GM18505 (cell line): Measurements from ENCODE around the gene EPHA1.

Experiments used
- ATAC-seq: cut with Tn5 transposase; IDR thresholded peaks from one replicate; pipeline ENCODE4 v1.9.1; 2021; ENCODE audit not compliant: unreplicated experiment
- POLR2A ChIP-seq: IDR thresholded peaks from 4 replicates; pipeline ENCODE4 v1.6.1; 2011; ENCODE audit warnings: borderline replicate concordance; ENCODE audit not compliant: insufficient read depth, insufficient read length; ENCODE audit errors: extremely low read depth

The EPHA1 gene

DNA sequence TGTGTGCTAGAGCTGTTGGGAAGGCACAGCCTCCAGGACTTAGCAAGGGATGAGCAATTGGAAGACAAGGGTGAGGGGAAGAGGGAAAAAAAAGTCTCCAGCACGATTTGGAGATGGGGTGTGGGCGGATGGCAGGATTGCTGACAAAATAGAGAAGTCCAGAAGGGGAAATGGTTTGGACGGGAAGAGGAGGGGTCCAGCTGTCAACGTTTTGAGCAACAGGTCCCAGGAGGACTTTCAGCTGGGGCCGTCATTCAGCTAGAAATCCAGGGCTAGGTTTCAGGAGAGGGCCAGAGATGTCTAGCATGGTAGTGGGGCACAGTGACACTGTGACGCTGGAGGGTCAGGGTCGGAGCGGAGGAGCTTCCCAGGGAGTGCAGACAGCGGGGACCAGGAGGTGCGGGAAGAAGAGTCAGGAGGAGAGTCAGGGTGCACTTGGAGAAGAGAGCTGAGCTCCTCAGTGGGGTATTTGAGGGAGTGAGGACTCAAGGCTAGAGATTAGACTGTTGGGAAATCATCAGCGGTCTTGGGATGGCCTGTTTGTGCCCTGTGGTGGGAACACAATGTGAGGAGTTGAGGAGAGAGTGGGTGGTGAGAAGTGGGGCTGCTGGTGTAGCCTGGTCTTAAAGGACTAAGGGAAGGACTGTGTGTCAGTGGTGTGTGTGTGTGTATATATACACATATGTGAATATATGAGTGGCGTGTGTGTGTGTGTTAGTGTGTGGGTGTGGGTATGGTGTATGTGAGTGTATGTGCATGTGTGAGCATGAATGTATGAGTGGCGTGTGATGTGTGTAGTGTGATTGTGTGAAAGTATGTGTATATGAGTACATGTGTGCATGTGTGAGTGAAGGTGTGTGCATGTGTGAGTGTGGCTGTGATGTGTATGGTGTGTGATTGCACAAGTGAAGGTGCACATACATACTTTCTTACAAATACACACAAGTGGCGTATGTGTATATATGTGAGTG is 23.7 kb downstream of the EPHA1 start:
- no peak for ATAC-seq
- no peak for TF ChIP-seq POLR2A

DNA sequence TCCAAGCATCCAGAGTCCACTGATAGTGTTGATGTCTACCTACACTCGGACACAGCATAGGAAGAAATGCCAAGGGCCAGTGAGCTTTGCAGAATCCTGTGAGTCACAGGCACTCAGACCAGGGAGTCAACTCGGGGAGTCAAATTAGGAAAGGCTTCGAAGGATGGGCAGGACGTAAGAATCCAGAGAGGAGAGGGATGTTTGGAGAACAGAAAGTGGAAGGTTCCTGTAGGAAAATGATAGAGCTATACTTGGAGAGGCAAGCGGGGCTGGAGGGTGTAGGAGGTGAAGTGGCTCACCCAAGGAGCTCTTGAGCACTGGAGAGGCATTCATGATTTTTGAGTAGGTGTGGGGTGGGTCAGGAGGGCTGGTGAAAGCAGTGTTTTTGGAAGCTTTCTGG is 24.5 kb downstream of the EPHA1 start:
- ATAC-seq: no peak
- TF ChIP-seq POLR2A: no peak

DNA sequence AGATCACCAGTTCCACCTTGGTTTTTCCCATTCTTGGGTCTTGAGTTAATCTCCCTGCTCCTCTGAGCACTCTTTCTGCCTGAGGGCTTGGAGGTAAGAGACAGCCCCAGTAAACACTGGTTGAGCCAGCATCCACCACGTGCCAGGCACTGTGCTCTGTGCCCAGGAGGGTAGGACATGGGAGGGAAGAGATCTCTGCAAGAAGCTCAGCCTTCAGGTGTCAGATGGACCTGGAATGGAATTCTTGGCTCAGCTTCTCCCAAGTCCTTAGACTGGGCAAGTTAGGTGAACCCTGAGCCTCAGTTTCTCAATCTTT is 25.1 kb downstream of the EPHA1 start:
- no peak for TF ChIP-seq POLR2A
- ATAC-seq: no peak

DNA sequence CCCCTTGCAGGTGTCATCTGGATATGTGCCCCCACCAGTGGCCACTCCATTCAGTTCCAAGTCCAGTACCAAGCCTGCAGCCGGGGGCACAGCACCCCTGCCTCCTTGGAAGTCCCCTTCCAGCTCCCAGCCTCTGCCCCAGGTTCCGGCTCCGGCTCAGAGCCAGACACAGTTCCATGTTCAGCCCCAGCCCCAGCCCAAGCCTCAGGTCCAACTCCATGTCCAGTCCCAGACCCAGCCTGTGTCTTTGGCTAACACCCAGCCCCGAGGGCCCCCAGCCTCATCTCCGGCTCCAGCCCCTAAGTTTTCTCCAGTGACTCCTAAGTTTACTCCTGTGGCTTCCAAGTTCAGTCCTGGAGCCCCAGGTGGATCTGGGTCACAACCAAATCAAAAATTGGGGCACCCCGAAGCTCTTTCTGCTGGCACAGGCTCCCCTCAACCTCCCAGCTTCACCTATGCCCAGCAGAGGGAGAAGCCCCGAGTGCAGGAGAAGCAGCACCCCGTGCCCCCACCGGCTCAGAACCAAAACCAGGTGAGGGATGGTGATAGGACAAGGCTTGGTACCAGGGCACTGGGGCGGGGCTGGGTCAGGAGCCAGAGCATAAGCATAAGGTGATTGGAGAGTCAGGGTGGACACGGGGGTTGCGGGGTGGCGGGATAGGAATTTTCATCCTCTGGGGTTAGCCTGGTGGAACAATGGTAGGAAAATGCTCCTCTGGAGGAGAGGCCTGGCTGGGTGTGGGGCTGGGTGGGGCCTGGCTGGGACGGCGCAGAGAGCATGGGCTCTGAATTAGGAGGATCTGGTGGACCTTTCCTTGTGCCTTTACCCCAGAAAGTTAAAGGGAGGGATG is 25.6 kb downstream of the EPHA1 start:
- no peak for ATAC-seq
- no peak for TF ChIP-seq POLR2A

DNA sequence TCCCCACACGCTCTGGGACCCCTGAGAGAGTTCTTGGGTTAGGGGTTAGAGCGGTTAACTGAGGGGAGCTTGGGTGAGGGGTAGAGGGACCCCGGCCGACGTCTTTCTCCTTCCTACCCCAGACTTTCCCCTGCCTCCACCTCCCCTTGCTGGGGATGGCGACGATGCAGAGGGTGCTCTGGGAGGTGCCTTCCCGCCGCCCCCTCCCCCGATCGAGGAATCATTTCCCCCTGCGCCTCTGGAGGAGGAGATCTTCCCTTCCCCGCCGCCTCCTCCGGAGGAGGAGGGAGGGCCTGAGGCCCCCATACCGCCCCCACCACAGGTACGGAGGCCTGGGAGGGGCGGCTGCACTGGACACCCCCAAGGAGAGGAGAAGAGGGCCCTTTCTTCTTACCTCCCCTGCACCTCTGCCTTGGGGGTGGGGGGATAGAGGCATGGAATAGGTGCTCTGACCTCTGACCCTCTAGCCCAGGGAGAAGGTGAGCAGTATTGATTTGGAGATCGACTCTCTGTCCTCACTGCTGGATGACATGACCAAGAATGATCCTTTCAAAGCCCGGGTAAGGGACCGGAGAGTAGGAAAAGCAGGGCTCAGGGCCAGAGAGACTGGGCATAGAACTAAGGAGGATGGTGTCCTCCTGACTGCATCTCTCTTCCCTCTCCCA is 26.4 kb downstream of the EPHA1 start:
- ATAC-seq: no peak
- no peak for TF ChIP-seq POLR2A

DNA sequence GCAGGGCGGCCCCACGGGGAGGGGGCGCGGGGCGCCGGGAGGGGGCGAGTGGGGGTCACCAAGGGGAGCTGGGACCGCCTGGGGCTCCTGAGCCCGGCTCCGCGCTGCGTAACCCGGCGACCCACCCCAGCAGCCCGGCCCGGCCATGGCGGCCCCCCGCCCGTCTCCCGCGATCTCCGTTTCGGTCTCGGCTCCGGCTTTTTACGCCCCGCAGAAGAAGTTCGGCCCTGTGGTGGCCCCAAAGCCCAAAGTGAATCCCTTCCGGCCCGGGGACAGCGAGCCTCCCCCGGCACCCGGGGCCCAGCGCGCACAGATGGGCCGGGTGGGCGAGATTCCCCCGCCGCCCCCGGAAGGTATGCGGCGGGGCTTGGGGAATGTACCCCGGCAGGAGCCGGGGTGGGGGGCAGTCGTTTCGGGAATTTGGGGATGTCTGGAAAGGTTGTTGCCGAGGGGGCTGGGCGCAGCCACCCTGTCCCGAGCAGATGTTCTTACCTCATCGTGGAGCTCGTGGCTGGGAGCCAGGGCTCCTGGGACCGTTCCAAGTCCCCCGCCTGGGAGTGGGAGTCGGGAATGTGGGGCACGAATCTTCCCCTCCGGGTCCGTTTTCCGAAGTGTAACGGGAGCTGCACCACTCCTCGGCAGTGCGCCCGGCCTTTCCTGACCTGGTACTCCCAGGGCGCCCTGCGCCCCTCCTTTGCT is 27.1 kb downstream of the EPHA1 start:
- TF ChIP-seq POLR2A: no peak
- peak; percentile 21 for ATAC-seq

DNA sequence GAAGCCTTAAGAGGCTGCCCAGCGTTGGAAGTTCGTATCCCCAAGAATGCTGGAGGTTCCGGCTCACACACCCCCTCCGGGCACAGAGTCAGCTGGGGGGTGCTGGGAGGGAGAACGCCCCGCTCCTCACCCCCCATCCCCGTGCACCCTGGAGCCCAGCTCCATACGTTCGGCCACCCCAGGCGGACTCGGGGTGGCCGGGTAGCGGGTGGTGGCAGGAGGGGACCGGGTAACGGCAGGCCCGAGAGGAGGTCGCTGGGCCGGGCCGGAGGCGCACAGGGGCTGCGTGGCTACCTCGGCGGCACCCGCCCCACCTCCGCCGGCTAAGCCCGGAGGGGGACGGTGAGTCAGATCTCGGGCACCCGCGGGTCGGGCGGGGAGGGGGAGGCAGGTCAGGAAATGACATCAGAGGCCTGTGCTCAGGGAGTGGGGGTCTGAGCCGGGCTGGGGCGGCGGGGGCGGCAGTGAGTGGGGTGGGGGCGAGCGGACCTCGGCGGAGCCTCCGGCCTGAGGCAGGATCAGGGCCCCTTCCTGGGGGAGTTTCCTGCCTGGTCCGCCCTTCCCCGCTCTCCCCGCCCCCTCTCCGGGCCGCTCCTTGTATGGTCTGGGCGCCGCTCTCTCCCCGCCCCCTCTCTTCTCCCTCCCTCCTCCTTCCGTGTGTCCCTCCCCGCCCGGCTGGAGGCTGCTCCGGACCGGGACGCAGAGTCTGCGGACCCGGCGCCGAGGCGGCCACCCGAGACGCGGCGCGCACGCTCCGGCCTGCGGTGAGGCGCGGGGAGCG is 27.8 kb downstream of the EPHA1 start, which contains the start of gene ZYX:
ZYX (plus strand) TSS at position 700 of the 781 bp plus-strand sequence. CDS start 227 bp downstream, outside the sequence.
- ATAC-seq: peak; percentile 81
- TF ChIP-seq POLR2A: peak; percentile 51

DNA sequence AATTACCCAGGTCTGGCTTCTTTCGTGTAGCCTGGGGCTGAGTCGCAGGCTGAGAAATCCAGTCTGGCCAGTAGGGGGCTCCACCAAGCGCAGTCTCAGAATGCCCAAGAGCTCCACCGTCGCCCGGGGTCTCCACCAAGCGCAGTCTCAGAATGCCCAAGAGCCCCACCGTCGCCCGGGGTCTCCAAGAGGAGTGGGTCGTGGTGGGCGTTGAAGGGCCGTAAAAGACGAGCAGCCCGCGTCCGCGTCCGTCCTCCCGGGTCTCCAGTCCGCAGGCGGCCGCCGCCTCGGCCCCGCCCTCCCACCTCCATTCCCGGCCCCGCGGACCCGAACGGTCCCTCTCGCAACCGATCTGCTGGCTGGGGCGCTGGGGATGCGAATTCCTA is 28.4 kb downstream of the EPHA1 start:
- peak; percentile 48 for ATAC-seq

DNA sequence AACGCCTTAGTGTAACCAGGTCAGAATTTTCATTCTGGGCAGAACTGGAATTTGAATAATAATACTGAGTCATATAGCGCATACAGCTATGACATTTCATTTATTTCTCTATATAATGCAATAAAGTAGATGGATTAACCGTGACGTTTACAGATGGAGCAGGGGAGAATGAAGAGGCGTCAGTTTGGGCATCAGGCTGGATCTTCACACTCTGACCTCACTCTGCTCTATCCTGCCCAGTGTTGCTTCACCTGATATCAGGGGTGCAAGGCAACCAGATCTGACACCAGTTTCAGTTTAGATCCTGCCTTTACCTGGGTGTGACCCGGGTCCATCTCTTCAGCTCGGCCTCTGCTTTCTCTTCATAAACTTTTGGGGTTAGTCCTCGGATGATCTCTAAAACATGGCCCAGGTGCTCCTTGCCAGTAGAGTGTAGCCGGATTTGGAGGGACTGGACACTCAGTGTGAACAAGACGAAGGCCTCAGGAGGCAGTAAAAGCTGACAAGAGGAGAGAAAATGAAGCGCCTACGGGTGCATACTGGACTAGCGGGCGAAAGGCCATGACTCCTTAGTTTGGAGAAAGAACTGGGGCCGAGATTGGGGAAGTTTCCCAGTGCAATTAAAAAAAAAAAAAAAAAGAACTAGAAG is 28.9 kb downstream of the EPHA1 start:
- TF ChIP-seq POLR2A: no peak
- ATAC-seq: no peak

More for the DNA sequence above, 28.4 kb downstream of the EPHA1 start:
- TF ChIP-seq POLR2A: no peak

DNA sequence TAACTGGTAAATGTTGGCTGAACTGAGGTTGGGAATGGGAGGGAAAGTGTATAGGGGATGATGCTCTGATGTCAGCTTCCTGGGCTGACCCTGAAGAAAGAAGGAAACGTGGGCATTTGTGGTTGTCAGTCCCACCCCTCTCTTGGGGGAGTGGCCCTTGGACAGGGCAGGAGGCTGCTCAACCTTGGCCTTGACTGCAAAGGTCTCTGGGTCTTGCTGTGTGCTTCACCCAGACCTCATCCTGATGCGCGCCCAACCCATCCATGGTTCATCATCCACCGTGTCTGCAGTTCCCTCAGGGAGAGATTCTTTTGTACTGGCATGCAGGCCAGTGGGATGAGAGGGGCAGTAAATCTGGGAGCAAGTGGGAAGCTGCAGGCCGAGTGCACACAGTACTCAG is 32.3 kb downstream of the EPHA1 start:
- ATAC-seq: no peak
- TF ChIP-seq POLR2A: no peak

DNA sequence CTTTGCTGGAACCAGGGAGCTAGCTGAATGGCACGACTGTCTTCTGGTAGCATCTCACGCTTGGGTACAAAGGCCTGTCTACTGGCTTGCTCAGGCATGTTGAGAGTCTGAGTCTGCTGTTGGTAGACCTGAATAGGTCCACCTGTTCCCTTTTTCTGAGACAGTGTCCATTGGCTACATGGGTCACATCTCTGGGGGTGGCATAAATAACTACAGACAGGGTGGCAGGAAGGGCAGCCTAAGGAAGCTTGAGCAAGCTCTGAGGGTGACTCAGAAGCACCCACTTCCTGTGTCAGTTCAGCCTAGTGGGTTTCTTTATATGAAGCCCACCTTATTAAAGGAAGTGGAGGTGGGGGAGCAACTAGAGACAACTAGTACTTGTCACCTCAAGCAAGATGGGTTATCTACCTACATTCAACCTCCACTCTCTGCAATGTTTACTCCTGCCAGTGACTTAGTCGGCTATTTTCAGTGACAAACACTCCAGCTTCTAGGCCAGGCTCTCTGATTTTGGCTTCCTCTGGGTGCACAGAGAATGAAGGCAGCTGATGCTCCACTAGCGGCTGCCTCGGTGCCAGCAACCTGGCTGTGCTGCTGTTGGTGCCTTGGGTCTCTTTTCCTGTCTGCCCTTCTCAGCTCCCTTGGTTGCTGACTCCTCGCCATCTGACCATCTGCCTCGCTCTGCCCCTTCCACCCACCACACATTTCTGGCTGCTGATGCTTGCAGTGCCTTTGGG is 33.2 kb downstream of the EPHA1 start:
- TF ChIP-seq POLR2A: no peak
- no peak for ATAC-seq

DNA sequence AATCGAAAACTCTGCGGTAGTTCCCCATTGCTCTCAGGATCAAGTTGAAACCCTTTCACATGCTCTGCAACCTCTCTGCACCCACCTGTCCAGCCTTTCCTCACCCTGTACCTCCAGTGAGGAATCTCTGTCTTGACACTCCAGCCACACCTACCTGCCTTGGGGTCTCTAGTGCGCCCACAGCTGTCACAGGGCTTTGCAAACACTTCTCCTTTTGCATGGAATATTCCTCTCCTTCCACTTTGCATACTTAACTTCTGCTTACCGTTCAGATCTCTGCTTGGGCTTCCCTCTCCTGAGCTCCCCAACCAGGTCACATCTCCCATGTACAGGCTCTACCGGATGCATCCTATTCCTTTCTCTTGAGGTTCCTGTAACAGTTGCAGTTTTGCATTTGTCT is 34.1 kb downstream of the EPHA1 start:
- TF ChIP-seq POLR2A: no peak
- ATAC-seq: no peak
